Activated naive CD4-positive, alpha-beta T cell treated with anti-CD3 and anti-CD28 coated beads, Interleukin-2, amount 50 U/mL, for 16 hours (primary cell): ENCODE results near the gene LRFN2.

ENCODE experiments used
- DNase-seq: peaks from one replicate; pipeline ENCODE4 v3.0.0-alpha.2; 2020

LRFN2 gene

DNA sequence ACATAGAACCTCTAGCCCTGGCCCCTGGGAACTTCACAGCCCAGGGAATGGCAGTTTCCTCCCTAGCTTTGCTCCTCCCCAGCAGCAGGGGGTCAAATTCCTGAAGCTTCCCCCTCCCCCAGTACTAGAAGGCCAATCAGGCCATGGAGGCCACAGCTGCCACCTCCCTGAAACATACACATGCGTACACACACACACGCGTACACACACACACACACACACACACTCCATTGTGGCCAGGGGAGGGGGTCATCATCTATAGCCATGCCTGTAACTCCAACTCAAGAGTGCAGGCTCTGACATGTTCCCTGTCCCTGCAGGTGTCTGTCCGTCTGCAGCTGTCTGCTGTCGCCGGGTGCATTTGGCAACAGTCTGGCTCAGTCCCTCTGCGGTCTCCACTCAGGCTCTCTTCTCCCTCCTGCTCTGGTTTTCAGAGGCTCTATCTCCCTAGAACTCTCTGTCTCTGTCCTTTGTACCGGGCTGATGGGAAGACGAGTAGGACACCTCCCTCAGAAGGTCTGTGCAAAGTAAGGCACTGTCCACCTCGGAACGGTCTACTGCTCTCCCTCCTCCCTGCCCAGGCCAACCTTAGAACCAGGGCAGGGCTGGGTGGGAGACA lies 1.4 kb downstream of the LRFN2 start:
- no peak for DNase-seq

DNA sequence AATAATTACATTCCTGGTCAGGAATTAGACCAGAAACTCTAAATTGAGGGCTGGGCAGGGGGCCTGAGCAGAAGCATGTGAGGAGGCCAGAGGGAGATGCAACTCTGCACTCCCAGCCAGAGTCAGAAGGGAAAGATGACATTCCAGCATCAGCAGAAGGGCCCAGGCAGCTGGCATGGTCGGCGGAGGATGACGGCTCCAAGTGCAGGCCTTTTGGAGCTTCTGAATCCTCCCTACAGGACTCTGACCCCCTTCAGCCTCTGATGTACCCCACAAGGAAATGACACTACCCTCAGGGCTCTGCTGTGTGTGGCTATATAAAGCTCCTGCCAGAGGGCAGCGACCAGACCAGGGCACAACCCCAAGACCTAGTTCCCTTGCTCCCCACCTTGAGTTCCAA lies 1.9 kb downstream of the LRFN2 start:
- no peak for DNase-seq

DNA sequence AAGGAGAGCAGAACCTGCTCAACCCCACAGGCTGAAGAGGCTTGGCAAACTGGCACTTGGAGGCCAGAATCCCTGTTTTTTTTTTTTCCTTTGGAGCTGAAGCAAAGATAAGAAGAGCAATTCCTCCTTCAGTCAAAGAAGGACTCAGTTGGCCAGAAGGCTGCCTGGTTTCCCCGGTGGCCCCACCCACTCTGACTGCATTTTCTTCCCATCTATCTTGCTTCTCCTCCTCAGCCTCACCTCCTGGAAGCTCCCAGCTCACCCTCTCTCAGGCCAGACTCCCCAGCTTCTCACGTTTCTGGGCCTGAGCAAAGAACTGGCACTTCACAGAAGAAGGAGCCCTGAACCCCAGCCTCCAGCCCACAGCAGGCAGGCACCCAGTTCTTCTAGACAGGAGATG lies 2.4 kb downstream of the LRFN2 start:
- DNase-seq, result no peak

DNA sequence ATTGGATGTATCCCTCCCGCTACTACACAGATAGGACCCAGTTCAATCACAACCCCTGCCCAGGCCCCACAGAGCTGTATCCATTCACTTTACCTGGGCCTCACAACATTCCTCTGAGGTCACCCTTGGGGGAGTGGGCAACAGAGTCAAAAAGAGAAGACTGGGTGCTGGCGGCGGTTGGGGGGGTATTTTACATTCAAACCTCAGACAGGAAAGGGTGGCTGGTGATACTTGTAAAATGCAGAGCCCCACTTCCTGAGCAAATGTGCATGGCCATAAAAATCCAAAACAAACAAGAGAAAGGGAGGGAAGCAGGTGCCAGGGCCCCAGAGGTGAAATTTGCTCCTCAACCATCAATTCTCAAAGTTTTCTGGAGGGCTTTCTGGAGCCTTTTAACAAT lies 3.5 kb downstream of the LRFN2 start:
- DNase-seq, result no peak

DNA sequence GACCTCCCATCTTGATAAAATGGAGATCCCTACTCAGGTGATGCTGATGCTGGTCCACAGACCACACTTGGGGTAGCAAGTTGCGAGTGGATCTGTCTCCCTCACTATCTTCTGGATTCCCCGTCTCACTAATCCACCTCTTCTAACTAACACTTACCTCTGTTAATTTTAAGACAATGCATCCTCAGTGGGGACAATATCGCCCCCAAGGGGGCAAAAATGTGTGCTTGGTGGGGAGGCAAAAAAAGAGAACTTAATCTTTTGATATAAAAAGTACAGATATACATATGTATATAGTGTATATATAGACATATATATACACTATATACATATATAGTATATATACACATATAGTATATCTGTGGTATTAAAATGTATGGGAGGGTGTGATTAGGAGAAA lies 4.3 kb downstream of the LRFN2 start:
- no peak for DNase-seq

DNA sequence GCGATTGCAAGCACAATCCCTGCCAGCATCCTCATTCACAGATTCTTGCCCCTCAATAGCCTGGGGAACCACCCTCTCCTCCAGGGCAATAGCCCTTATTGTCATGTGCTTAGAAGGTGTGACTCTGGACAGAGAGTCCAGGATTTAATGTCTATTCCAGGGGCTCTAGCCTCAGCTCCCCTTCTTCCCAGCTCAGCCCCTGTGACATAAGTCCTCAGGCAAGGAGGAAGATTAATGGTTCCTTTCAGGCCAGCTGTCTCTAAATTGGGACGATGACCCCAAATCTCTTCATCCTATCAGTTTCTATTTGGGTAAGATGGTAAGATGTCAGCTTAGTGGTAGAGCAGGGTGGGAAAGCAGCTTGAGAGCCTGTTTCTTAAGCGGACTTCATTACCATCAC lies 8.1 kb downstream of the LRFN2 start:
- no peak for DNase-seq

DNA sequence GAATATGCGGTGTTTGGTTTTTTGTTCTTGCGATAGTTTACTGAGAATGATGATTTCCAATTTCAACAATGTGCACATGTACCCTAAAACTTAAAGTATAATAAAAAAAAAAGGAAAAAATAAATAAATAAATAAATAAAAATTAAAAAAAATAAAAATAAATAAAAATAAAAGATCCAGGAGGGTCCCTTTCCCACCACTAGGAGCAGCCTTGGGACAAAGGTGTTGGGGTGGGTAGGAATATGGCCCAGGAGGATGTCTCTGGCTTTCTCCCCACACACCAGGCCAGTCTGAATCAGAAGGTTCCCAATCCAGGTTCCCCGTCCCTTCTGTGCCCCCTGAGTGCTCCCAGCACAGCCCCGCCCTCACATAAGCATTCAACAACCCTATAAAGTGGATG lies 9.5 kb downstream of the LRFN2 start:
- DNase-seq, result no peak

DNA sequence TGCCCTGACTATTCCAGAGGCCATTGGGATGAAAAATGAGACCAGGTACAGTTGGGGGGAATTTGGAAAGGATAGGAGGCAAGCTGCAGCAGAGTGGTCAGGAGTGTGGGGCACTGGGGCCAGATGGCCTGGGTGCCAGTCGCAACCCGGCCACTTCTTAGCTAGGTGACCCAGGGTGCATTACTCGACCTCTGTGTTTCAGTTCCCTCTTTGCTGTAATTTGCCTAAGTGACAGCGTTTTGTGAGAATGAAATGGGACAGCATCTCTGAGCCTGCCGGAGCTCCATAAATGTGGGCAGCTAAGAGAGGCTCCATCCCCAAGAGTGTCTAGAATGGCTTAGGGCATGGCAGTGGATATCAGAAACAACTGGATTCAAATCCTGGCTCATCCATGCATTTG lies 13.9 kb downstream of the LRFN2 start:
- DNase-seq, result no peak

DNA sequence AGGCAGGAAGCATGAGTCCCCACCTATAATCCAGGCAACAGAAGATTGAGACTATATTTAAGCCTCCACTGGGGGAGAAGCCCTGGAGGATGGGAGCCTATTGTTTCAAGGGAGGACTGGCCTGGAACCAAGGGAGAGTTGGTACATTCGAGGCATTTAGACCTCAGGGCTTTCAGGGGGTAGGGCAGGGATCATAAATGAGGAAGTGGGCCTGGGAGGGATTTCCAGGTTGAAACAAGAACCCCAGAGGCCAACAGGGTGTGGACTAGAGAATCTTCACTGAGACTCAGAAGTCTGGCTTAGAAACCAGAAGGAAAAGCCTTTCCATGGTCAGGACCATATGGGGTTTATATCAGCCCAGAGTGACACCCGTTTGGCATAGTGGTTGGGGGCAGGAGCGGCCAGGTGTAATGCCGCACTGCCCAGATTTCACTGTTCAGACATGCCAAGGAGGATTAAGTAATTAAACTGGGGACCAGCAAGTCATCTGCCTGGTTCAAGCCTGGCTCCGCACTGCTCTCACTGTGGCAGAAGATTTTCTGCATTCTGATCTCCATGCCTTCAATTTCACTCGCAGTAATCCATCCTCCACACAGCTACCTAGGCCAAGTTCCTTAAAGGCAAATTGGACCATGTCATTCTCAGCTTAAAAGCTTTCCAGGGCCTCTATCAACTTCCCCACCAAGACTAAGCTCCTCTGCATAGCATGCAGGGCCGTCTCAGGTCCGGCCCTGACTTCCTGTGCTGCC lies 17.8 kb downstream of the LRFN2 start:
- no peak for DNase-seq

DNA sequence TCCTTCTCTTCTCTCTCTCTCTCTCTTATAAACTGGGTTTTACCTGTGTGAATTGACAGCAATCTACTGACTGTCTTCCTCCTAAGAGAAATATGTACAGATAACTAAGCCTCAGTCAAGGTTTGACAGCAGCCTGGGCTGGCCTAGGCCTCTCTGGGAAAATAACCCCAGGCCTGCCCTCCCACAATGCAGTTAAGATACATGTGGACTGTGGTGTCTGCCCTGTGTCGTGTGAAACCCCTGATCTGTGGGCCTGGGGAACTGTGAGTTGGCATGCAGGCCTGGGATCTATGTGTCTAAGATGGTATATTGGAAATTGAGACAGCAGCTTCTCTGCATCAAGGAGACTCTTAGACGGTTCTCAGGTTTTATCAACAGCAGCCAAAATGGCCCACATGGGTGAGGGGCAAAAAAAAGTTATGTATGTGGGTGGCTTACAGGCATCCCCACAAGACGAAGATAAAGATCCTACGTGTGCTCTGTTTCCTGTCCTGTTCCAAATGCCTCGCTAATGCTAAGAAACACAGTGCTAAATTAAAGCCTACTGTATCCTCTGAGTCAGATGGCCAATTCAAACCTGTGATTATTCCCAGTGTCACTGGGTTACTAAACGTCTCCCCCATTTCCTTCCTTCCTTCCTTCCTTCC lies 19.0 kb downstream of the LRFN2 start:
- no peak for DNase-seq

DNA sequence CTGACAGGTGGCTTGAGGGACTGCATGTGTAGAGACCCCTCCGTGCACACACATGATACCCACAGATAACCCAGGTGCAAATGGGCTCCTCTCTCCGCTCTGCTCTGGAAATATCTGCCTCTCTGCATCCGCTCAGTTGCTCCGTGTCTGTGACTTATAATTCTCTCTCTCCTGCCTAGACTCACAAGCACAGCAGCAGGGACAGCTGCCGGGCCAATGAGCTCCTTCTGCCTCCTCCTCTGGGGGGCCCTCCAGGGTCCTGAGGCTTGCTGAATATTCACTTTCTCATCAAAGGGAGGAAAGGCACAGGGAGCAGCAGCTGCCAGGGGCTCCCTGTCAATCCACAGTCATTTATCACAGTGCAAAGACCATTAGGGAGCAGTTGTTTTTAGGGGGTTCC lies 24.1 kb downstream of the LRFN2 start:
- no peak for DNase-seq

DNA sequence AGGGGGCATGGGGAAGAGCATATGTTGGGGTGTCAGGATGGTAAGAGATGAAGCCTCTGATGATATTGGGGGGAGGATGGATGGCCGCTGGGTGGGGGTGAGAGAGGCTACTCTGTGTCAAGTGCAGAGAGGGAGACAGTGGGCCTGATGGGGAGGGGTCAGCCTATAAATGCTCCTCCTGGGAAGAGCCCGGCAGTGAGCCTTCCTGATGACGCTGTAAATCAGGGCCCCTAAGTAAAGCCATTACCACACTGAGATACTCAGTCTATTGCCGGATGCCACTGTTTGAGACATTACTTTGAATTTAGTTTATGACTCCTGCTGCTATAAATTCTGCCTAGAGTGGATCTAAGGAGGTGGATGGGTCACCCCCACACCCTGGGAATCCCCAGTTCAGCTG lies 28.1 kb downstream of the LRFN2 start:
- DNase-seq, result no peak

DNA sequence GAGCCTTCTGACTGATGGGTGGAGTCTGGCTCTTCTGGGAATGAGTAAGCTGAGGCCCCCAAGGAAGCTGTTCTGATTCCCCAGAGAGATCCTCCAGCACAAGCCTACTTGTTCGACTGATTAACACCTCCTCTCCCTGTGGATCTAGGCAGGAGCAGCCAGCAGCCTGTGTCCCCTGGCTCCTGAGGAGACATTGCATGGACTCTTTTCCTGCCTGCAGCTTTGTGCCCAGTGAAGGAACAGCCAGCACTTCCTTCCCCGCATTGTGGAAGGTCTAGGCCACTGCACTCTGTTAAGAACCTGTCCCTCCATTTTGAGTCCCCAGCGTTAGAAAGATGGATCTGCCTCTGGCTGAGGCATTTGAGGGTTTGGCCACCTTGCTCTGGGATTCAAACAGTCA lies 29.1 kb downstream of the LRFN2 start:
- no peak for DNase-seq

DNA sequence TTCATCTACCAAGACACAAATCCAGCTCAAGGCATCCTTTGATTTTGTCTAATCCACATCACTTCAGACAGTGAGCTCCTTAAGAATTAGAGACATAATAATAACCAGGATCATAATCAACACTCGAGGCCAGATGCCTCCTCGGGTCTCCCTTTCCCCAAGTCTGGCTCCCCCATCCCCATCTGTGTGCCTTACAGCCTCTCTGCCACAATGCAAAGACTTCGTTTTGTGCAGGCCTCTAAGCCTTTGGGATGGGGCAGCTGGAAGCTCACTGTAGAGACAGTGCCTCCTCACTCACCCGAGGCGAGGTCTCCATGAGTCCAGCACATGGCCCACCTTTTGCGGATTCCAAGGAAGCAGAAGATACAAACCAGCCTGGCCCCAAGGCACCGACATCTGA lies 30.3 kb downstream of the LRFN2 start:
- no peak for DNase-seq

DNA sequence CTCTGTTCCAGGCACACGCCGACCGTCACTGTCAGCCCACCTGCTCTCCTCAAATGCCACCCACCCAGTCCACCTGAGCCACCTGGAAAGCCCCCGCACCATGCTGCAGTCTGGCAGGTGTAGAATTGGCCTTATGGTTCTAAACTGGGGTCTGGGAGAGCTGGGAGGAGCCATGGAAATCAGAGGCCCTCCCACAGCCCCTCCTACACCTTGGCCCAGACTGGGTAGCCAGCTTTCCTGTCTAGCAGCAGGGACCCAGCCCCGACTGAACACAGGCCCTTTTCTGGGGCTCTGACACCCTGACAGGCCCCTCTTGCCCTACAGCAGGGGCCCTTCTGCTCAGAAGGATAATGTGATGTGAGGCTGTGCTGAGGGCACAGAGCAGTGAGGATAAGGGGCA lies 31.1 kb downstream of the LRFN2 start:
- DNase-seq, result no peak

DNA sequence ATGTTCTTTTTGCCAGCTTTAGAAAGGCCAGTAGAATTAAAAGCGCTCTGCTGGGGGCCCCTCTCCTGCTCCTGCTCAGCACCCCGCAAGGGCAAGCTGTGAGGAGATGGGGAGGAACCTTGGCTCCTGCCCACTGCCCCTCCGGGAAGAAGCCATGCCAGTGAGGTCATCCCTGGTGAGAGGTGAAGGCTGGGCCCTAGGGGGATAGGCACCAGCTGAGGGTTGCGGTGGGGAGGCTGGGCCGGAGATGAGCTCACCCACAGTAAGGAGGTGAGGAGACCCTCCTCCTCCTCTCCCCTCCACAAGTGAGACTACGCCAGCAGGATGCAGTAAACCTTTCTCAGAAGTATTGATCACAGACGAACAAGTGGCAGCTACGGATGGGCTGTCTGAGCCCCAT lies 32.1 kb downstream of the LRFN2 start:
- DNase-seq, result no peak

DNA sequence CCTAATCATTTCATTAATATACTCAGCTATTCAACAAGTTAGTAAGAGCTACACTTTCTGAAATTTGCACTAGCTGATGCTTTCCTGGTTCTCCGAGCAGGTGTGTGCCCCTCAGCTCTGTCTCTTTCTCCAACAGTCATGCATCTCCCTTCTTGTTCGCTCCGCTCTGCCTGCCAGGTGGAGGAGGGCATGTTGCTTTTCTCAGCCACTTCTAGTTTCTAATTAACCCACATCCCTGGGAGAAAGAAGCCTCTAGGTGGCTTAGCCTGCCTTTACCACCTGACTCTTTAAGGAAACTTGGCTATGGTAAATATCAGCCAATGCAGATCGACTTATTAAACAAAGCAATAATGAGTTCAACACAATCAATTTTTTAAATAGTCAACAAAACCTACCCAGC lies 34.2 kb downstream of the LRFN2 start:
- no peak for DNase-seq

DNA sequence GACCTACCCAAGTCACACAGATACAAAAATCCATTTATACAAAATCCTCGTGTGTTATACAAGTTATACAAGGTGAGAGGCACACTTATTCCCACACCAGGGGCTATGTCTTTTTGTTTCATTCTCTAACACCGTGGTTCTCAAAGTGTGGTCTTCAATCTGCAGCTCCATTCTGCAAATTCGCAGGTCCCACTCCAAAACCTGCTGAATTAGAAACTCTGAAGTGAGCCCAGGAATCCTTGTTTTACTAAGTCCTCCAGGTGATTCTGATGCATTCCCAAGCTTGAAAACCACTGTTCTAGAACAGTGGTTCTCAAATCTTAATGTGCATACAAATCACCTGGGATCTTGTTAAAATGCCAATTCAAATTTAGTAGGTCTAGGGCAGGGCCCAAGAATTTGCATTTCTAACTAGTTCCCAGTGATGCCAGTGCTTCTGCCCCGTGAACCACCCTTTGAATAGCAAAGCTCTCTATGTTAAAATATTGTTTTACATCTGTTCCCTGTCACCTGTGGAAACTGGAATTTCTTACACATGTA lies 35.1 kb downstream of the LRFN2 start:
- DNase-seq, result no peak

DNA sequence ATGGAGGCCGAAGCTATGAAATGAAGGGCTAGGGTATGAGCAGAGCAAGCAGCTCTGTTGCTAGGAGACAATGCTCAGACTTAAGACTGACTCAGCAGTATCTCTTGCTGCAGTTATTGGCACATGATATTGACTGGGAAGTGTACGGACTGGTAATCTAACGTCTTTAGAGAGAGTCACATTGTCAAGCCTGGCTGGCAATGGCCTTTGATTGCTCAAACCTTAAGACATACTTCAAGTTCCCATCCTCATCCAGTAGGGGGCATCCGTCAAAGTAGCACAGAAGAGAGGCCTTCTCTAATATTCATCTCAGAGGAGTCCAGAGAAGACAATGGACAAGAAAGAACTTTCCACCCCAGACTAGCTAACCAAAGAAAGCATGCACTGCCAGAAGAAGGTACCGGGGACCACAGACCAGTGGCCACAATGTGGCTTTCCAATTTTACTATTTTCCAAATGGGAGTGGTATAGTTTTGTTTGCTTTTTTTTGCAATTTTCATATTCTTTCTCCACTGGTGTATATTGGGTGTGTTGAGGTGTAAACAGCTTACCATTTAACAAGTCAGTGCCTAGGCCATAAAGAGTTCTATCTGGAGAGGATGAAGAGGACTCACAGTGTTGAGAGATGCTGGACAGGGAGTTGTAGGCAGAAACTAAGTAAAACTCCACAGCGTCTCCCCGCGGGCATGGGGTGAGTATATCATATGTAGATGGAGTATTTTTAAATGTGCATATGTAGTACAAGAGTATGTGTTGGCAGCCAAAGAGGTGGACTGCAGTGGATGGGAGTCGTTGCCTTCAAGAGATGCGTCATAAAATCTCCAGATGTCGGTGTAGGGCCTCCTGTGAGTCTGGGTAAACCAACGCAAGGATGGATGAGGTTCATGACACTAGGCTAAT lies 36.7 kb downstream of the LRFN2 start:
- DNase-seq, result no peak

DNA sequence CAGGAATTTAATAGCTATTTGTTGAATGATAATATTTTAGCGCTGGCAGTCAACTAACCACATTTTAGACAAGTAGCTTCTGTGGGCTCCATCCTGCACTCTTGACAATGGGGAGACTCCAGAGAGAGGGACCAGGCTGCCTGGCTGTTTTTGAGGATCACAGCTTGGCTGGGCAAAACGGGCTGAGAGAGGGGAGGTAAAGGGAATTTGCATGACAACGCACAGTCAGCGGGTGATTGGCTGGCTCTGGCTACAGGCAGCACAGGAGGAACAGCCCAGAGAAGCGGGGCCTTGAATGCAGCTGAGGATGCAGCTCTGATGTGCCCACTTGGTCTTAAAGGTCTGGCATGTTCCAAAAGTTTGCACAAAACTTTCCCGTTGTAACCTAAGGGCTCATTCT lies 41.2 kb downstream of the LRFN2 start:
- no peak for DNase-seq

DNA sequence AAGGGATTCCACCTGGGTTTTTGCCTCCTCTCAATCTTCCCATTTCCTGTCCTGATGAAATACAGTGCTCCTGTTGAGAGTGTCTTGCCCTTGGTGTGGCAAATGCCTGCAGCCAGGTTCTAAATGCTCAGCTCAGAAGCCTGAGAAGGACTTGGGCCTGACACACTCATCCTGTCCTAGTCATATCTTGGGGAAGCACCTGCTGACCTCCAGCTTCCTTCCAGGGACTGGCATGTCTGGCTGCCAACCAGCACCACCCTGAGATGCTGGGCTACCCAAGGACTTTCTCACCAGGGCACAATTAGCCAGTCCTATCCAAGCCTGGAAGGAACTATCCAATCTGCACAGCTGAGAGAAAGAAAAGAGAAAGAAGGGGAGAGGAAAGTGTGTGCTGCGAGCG lies 43.4 kb downstream of the LRFN2 start:
- DNase-seq, result no peak

DNA sequence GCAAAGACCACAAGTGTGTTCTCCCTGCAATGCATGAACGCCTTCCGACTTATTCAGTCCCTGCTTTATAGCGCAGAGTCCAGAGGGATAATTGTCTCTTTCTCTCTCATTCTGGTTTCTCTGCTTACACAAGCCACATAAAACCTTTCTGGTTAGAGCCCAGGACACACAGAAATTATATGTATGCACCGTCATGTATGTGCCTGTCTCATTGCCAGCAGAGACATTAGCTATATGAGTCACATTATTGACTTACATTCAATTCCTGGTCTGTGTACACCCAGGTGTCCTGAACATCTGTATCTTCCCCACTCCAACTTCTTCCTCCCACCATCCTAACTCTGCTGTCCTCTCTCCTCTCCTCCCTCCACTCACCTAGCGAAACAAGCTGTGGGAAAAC lies 44.0 kb downstream of the LRFN2 start:
- DNase-seq, result no peak

DNA sequence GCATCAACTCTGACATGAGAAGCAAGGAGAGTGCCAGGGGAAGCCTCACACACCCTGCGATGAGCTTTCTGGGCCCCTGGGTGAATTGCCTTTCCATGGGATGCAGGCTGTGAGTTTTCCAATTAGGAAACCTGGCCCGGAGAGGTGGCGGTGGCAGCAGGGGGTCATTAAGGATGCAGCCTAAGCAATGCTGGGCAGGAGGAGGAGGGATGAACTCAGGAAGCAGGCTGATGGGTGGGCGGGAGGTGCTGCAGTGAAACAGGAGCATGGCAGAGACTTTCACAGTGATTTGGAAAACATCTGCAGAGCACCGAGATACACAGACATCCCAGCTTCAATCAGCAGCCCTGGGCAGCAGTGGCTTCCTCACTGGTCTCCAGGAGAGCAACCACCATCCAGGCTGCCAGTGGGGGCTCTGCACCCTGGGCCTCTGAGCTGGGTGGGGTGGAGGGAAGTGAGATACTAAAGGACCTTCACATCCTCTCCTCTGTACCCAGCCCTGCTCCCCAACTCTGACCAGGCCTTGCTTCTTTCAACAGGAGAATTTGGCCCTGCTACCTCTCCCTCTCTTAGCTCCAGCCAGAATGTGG lies 44.9 kb downstream of the LRFN2 start:
- no peak for DNase-seq
